ENCODE data around the gene ZNF664.
A peak's percentile ranks its signal among the peaks of the same experiment; 100 is the strongest.

Gene ZNF664

DNA sequence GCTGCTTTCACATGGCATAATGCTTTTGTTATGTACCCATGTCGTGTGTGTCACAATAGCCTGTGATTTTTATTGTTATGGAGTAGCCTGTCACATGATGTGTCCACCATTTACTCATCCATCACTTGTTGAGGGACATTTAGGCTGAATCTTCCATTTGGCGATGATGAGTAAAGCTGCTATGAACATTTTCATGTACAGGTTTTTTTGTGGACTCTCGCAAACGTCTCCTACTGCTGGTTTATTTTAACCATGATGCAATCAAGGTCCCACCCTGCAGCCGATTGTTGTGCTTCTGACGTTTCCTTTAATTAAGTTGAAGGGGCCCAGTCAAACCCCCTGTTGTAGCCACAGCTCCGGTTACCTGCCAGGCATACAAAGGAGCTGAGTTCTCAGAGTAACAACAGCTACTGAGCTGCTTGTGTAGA is 63.2 kb downstream of the ZNF664 start:
- DNase-seq, result no peak

DNA sequence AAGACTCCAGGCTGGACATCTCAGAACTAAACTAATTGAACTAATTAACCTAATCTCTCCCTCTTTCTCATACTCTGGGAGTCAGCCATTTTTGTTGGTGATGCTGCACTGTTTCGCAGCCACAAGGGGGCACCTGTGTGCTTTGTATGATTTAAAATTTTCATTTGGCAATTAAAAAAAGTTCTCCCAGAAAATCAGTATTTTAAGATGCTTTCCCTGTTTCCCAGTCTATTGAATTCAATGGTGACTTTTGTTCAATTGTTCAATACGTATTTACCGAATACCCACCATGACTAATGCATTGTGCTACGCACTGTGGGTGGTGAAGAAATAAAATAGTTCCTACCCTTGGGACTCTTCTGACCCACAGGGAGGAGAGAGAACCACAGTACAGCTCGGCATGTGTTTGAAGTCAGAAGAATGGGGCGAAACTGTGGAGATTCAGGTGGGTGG is 63.7 kb downstream of the ZNF664 start:
- no peak for DNase-seq

DNA sequence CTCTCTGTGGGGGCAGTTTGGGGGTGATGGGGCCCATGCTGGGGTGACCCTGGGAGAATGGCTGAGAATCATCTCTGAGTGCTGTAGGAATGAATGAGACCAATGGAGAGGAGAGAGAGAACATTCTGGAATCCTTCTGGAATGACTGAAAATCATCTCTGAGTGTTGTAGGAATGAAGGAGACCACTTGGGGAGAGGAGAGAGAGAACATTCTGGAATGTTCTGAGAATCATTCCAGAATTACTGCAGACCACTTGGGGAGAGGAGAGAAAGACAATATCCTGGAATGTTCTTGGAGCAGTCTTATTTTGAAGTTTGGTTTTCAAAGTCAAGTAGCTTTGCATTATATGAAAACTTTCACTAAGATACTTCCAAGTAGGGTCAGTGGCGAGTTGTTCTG is 64.3 kb downstream of the ZNF664 start:
- DNase-seq, result no peak

DNA sequence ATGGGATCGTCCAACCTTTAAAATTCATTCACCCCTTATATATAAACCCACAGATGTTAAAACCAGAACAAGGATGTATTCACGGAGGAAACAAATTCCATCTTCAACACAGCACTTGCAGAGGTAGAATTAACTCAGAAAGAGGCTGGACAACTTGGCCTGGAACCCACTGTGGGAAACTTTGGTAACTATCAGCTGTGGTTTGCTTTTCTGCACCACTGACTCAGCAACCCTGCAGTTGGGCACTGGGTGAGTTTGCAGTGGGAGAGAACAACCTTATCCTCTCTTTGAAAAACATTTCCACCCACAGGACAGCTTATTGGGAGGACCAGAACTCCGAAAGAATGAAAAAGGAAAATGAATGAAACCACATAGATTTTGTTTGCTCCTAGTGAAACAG is 66.3 kb downstream of the ZNF664 start:
- no peak for DNase-seq

DNA sequence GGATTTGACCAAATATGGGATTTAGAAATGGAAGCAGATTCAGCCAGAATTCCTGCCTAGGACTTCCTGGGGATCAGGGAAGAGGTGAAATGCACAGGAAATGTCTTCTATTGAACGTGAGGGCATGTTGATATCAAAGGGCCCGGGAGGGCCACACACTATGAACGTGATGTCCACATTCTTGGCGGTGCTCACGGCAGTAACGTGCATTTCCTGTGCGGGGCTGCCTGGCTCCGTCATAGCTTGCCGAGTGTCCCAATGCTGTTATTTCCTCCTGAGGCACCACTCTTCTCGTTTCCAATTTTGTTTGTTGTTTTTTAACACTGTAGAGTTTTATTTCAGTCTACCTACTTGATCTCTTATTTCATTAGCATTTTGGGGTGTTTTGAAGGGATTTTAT is 67.3 kb downstream of the ZNF664 start:
- DNase-seq, result no peak

DNA sequence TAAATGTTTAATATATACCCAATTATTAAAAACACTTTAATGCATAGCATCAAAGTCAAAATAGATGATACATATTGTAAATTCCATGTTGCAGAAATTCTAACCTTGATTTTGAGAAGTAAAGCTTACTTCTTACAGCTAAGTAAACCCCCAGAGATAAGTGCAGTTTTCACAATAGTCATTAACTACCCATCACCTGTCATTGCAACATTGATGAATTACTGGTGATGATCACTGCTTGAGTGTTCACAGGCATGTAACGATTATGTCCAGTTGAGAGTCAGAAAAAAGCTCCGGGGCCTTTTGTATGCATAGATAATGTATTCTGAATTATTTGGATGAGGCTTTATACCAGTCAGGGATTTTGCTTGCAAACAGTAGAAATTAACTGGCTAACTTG is 67.7 kb downstream of the ZNF664 start:
- no peak for DNase-seq

DNA sequence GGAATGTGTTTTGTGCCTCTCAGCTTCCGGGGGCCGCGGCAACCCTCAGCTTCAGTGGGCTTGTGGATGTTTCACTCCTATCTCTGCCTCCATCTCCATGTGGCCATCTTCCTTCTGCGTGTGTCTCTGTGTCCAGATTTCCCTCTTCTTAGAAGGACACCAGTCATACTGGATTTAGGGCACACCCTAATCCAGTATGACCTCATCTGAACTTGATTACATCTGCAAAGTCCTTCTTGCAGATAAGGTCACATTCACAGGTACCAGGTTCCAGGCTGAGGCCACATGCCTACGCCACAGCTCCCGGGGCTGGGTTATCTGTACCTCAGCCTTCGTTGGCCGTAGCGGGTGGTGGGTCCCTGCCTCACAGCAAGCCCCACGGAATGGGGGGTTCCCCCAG is 68.9 kb downstream of the ZNF664 start:
- no peak for DNase-seq

DNA sequence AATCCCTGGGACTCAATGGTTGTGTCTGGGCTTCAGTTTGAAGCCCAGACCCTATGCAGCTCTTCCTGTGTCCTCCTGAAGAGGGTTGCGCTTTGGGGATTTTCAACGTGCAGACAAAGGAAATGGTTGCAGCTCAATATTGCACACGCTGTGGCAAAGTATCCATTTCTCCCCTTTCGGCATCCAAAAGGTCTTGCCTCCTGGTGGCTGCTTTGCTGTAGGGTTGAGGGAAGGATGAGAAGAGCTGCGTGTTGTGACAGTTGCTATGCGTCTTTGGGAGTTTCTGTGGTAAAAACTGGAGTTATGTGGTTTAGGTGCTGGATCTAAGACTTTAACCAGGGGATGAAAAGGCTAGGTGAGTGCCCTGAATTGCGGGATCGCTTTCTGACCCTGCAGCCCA is 71.0 kb downstream of the ZNF664 start:
- no peak for DNase-seq

DNA sequence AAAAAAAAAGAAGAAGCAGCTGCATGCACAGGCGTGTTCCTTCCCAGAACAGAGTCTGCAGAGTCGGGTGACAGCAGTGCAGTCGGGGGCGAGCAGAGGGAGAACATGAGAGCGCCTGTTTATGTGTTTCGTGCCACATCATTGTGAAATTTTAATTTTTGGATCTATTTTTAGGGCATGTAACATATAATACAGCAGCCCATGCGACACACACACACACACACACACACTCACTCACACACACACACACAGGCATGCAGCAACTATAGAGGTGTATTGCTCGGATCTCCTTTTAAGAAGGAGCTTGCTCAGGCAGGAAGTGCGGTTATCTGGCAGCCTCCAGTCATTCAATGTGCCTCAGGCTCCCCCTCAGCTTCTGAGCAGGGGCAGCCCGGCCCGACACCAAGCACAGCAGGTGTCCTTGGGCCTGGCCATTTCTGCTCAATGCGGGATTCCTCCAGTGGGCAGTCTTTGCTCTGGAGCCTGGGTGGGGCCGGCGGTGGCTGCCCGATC is 71.8 kb downstream of the ZNF664 start:
- DNase-seq, result no peak

DNA sequence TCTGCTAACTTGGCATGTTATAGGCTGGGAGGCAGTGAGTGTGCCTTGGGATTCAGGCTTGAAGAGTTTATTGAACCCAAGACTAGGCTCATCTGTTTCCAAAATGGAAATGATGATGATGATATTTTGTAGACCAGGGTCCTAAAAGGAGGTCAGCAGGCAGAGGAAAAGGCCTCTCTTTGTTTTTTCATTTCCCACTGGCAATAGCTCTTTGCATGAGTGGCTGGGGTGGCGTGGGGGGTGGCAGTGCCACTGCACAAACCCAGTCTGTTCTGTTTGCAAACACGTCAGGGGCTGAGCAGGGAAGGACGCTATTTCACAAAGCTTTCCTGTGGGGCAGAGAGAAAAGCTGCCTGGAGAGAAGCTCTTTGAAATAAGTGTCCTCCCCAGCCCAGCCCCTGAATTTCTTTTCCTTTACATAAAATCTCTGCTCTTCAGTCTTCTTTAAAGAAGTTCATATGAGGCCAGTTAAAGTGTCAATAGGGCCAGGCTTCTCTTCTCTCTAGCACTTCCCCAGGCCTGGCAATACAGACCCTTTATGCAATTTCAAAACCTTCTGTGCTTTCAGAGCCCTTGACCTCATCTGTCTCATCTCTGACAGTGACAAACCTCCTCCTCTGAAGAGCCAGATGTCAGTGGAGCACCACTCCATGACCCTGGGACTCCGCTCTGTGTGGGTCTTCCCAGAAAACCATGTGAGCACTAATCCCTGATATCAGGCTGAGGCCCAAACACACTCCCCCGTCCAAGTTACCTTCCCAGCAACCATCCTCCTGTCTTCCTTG is 72.8 kb downstream of the ZNF664 start:
- no peak for DNase-seq

DNA sequence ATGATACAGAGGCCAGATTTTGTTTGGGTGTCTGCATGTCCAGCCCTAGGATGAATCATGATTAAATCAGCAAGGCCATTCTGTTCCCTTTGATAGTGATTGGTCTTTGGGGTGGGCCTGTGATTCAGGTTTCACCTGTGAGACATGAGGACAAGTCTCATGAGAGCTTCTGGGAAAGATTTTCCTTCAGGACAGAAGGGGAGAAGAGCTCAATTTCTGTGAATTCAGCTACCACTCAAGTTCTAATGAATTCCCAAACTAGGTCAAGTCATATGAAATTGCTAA is 73.4 kb downstream of the ZNF664 start:
- DNase-seq, result no peak

DNA sequence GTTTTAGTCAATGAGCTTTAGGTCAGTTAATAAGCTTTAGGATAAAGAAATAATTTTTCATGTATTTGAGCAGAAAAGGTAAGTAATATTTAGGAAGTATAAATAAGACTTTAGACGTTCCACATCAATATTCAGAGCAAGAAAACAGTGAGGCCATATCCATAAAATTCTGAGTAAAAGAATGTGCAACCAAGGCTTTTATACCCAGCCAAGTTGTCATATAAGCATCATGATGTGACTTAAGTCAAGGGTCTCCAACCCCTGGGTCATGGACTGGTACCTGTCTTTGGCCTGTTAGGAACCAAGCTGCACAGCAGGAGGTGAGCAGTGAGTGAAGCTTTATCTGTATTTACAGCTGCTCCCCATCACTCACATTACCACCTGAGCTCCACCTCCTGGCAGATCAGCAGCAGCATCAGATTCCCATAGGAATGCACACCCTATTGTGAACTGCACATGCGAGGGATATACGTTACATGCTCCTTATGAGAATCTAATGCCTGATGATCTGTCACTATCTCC is 74.1 kb downstream of the ZNF664 start:
- no peak for DNase-seq

DNA sequence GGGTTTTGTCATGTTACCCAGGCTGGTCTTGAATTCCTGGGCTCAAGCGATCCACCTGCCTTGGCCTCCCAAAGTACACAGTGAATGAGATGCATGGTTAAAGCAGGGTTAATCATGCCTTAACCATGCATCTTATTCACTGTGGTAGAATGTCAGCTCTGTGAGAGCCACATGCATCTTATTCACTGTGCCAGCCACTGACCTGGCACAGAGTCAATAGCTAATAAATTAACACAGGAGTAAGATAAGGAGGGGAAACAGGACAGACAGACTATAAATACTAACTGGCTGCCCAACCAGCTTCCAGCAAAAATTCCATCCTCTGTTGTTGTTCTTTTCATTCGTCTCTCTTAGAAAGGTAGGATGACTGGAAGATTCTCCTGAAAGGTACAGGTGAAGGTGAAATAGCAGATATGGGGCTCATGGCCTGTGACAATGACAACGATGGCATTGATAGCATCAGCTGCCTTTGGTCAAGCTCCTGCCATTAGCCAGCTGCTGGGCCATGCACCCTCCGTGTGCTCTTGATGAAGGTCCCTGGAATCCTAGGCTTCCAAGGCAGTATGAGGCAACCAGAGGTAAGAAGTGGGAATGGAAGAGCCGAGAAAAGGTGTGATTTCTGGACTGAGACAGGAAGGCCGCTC is 76.6 kb downstream of the ZNF664 start:
- no peak for DNase-seq

DNA sequence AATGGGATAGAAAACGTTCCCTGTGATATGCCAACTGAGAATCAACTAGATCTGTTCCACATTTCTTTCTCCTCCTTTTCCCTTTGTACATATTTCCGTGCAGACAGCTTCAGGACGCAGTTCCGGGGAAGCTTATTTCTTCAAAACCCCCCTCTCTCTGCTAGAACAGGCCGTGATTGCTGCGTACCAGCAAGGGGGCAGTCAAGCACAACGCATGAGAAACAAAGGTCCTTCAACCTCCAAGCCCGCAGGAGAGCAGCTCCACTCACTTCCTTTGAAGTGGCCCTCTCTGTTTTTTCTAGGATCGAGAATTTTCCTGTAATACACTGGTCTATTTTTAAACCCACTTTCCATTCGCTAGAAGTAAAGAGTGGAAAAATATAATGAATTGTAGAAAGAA is 80.8 kb downstream of the ZNF664 start:
- peak; percentile 40 to 77 for DNase-seq

DNA sequence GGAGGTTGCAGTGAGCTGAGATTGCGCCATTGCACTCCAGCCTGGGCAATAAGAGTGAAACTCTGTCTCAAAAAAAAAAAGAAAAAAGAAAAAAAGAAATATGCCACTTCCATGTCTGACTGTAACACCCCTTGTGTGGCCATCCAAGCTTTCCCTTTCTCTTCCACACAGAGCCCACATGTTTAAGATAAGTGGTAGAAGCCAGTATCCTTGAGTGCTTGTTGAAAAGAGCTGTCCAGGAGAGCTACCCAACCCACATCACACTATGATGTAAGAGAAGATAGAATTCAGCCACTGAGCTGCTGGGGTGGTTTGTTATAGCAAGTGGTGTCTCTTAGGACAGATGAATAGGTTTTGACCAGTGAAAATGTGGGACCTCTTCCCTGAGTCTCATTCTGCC is 82.1 kb downstream of the ZNF664 start:
- DNase-seq, result no peak

DNA sequence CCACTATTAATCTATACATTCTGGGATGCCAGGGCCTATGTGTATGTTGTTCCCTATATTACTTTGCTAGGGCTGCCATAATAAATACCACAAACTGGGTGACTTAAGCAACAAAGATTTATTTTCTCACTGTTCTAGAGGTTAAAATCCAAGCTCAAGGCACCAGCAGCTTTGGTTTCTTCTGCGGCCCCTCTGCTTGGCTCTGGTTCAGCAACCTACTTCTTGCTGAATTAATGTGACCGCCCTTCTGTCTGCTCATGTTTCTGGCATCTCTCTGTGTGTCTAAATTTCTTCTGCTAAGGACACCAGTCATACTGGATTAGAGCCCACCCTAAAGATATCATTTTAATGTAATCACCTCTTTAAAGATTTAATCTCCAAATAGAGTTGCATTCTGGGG is 84.7 kb downstream of the ZNF664 start:
- no peak for DNase-seq

DNA sequence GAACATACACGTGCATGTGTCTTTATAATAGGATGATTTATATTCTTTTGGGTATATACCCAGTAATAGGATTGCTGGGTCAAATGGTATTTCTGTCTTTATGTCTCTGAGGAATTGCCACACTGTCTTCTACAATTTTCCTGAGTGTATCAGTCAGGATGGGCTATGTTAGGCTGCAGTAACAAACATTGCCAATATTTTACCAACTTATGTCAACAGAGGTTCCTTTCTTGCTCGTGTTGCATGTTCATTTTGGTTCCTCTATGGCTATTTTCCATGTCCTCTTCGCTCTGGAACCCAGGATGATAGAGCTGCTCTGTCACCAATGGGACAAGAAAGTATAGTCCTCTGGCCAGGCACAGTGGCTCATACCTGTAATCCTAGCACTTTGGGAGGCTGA is 86.7 kb downstream of the ZNF664 start:
- DNase-seq, result no peak
